ENCODE results near the gene APOL3. TPM values are rescaled to one million over a fixed set of nuclear protein-coding genes. Genes with fewer than 3 reads are reported as not detected.

The APOL3 gene
- polyA plus RNA-seq, 1 of the 3 experiments (the other 2 are of a cell fraction) = 1.1 TPM

DNA sequence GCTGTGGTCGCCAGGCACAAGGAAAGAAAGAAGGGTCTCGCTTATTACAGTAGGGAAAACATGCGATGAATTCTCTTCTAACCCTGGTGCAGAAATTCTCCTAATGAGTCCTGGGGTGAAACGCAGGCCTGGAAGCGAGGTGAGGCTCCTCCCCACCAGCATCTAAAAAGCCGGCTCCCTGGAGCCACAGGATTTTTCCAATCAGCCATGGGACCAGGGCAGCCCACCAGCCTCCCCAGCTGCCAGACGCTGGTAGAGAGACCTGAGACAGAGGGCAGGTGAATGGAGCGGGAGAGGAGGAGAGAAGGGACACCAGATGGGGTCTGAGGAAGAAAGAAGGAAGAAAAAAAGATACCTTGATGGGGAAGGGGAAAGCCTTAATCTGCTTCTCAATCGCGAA lies 28.6 kb downstream of the APOL3 start:
- no peaks in the 10 kb centered on the region for H3K4me1 ChIP-seq (ENCODE audit: control insufficient read depth in 1 of 2, insufficient read depth in 2 of 2, low read depth in 1 of 2, low read length in 1 of 2)
- H3K4me2 ChIP-seq = no peak overlapping the region
- H3F3A ChIP-seq (replicated peaks; ENCODE audit: insufficient read depth) = no peaks in the 10 kb centered on the region
- H3K27me3 ChIP-seq (ENCODE audit: insufficient read depth) = peaks cover 28% of the 10 kb centered on the region
- no peak overlapping the region for H2AFZ ChIP-seq (ENCODE audit: low read depth)
- H3K4me3 ChIP-seq (ENCODE audit: low read depth in 2 of 2, low read length in 1 of 2) = no peak overlapping the region
- H3K79me2 ChIP-seq (ENCODE audit: insufficient read depth) = no peaks in the 10 kb centered on the region
- H3K27ac ChIP-seq (ENCODE audit: low read depth in 2 of 2, low read length in 1 of 2) = no peak overlapping the region
- H3K36me3 ChIP-seq (replicated peaks in 1 of 2; ENCODE audit: control insufficient read depth in 1 of 2, insufficient read depth in 2 of 2, low read length in 1 of 2) = no peaks in the 10 kb centered on the region
- no peaks in the 10 kb centered on the region for H3K9me3 ChIP-seq
- no peaks in the 10 kb centered on the region for H3K9me2 ChIP-seq
- no peak overlapping the region for H3K9ac ChIP-seq
- 69% methylated on average over 10 of the region's 10 CpGs for WGBS (ENCODE audit: low lambda C conversion rate)
- TF ChIP-seq FOXJ3 (CRISPR knock-in tag; IDR thresholded peaks at IDR 0.05) (no peak), TEAD4 (IDR thresholded peaks at IDR 0.05; ENCODE audit: borderline replicate concordance, insufficient read depth) (no peak), RFX5 (IDR thresholded peaks at IDR 0.05; ENCODE audit: low read length) (no peak)
- H4K20me1 ChIP-seq (ENCODE audit: insufficient read depth) = no peaks in the 10 kb centered on the region
- no peak for DNase-seq
- ChIA-PET CTCF (interaction anchor here (1.2 to 1.9 kb wide), 3 partner anchors 7 to 201 kb away, joined by 4 to 9 read pairs (median 4); no protein-coding TSS in a partner anchor), POLR2A (no interaction called here)

DNA sequence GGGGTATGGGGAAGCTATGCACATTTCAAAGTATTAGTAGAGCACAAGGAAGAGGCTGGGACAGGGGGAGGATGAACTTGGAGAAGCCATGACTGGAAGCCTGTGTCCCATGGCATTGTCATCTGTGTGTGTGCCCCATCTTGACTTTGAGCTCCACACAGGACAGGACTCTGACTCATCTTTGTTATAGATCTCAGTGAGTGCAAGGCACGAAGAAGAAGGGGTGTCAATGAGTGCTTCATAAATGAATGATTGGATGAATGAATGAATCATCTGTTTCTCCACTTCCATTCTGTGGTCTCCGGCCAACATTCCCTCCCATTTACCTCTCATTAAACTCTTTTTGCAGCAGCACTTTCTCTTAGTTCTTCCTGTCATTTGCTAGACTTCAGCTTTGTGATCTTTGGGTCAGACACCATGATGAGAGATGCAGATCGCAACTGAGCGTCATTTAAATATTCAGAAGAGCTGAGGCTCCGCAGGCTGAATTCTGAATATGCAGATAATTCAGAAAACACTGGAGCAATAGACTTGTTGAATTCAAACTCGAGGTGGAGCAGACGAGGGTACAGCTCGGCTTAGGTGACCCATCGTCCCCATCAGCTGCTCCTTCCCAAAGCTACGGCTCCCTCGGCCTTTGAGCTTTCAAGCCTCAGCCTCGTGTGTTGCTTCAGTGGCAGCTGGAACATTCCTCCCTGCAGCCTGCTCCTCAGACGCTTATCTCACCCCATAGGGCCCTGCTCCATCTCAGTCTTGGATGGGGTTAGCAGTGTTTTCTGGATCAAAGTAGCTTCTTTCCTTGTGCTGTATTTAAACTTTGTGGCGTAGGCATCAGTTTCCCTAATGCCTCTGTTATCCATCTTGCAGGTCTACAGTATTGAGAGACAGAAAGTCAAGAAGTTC lies 30.8 kb downstream of the APOL3 start:
- H3K36me3 ChIP-seq (replicated peaks in 1 of 2; ENCODE audit: control insufficient read depth in 1 of 2, insufficient read depth in 2 of 2, low read length in 1 of 2) = no peaks in the 10 kb centered on the region
- no peak for TF ChIP-seq EP300 (IDR thresholded peaks at IDR 0.05; ENCODE audit: borderline replicate concordance in 1 of 2, low read depth in 1 of 2, low read length in 1 of 2)
- WGBS (ENCODE audit: low lambda C conversion rate) = 72% methylated on average over 11 of the region's 14 CpGs
- no peaks in the 10 kb centered on the region for H3K4me1 ChIP-seq (ENCODE audit: control insufficient read depth in 1 of 2, insufficient read depth in 2 of 2, low read depth in 1 of 2, low read length in 1 of 2)
- no peaks in the 10 kb centered on the region for H3K79me2 ChIP-seq (ENCODE audit: insufficient read depth)
- no peak overlapping the region for H3K27ac ChIP-seq (ENCODE audit: low read depth in 2 of 2, low read length in 1 of 2)
- H3K4me2 ChIP-seq = no peak overlapping the region
- ChIA-PET CTCF (interaction anchor here (0.7 to 1.8 kb wide), 3 partner anchors 64 to 503 kb away, joined by 3 to 5 read pairs (median 3); no protein-coding TSS in a partner anchor), POLR2A (no interaction called here)
- H3F3A ChIP-seq (replicated peaks; ENCODE audit: insufficient read depth) = no peaks in the 10 kb centered on the region
- no peak for DNase-seq
- H3K4me3 ChIP-seq (ENCODE audit: low read depth in 2 of 2, low read length in 1 of 2) = no peak overlapping the region
- no peaks in the 10 kb centered on the region for H3K9me3 ChIP-seq
- no peak overlapping the region for H2AFZ ChIP-seq (ENCODE audit: low read depth)
- no peaks in the 10 kb centered on the region for H3K9me2 ChIP-seq
- no peaks in the 10 kb centered on the region for H4K20me1 ChIP-seq (ENCODE audit: insufficient read depth)
- peaks cover 28% of the 10 kb centered on the region for H3K27me3 ChIP-seq (ENCODE audit: insufficient read depth)
- no peak overlapping the region for H3K9ac ChIP-seq

DNA sequence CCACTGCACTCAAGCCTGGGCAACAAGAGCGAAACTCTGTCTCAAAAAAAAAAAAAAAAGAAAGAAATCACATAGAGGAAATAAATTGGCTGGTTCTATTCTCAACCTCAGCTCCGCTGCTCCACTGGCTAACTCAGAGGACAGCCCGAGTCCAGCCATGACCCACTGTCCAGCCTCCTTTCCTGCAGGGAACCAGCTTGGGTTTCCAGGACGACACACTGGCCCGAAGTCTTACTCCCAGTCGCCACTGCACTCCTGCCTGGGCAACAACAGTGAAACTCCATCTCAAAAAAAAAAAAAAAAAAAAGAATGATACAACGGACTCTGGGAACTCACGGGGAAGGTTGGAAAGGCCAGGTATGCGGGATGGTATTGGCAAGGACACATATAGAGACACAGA lies 31.5 kb downstream of the APOL3 start:
- ChIA-PET POLR2A (no interaction called here), CTCF (interaction anchor here (1.8 kb wide), 1 partner anchor 63 kb away, joined by 5 read pairs; no protein-coding TSS in a partner anchor)
- no peak overlapping the region for H3K9ac ChIP-seq
- peaks cover 28% of the 10 kb centered on the region for H3K27me3 ChIP-seq (ENCODE audit: insufficient read depth)
- no peak overlapping the region for H3K4me2 ChIP-seq
- WGBS (ENCODE audit: low lambda C conversion rate) = 89% methylated on average over 9 of the region's 9 CpGs
- H2AFZ ChIP-seq (ENCODE audit: low read depth) = no peak overlapping the region
- H3K36me3 ChIP-seq (replicated peaks in 1 of 2; ENCODE audit: control insufficient read depth in 1 of 2, insufficient read depth in 2 of 2, low read length in 1 of 2) = no peaks in the 10 kb centered on the region
- H3K9me3 ChIP-seq = no peaks in the 10 kb centered on the region
- no peak overlapping the region for H3K4me3 ChIP-seq (ENCODE audit: low read depth in 2 of 2, low read length in 1 of 2)
- H3K79me2 ChIP-seq (ENCODE audit: insufficient read depth) = no peaks in the 10 kb centered on the region
- no peak overlapping the region for H3K27ac ChIP-seq (ENCODE audit: low read depth in 2 of 2, low read length in 1 of 2)
- DNase-seq = no peak
- H3K4me1 ChIP-seq (ENCODE audit: control insufficient read depth in 1 of 2, insufficient read depth in 2 of 2, low read depth in 1 of 2, low read length in 1 of 2) = no peaks in the 10 kb centered on the region
- H4K20me1 ChIP-seq (ENCODE audit: insufficient read depth) = no peaks in the 10 kb centered on the region
- H3F3A ChIP-seq (replicated peaks; ENCODE audit: insufficient read depth) = no peaks in the 10 kb centered on the region
- no peaks in the 10 kb centered on the region for H3K9me2 ChIP-seq
- TF ChIP-seq PBX3 (IDR thresholded peaks at IDR 0.05) (no peak), SIN3A (IDR thresholded peaks at IDR 0.05; ENCODE audit: borderline replicate concordance, low read depth, low read length) (no peak), EZH2phosphoT487 (IDR thresholded peaks at IDR 0.05; ENCODE audit: borderline replicate concordance, low read depth) (no peak), RAD21 (IDR thresholded peaks at IDR 0.05; ENCODE audit: low read length) (no peak), MEF2A (IDR thresholded peaks at IDR 0.05; ENCODE audit: borderline replicate concordance, low read depth) (no peak), FOSL2 (IDR thresholded peaks at IDR 0.05; ENCODE audit: borderline replicate concordance, low read depth) (no peak), TEAD4 (IDR thresholded peaks at IDR 0.05; ENCODE audit: borderline replicate concordance, insufficient read depth) (no peak), CTCF (IDR thresholded peaks at IDR 0.05) (no peak), RFX5 (IDR thresholded peaks at IDR 0.05; ENCODE audit: low read length) (no peak), SMC3 (IDR thresholded peaks at IDR 0.05; ENCODE audit: low read depth, low read length) (no peak), JUND (IDR thresholded peaks at IDR 0.05) (no peak), FOXM1 (IDR thresholded peaks at IDR 0.05; ENCODE audit: low read depth) (no peak), RXRA (IDR thresholded peaks at IDR 0.05; ENCODE audit: borderline replicate concordance, low read depth) (no peak), MXI1 (IDR thresholded peaks at IDR 0.05; ENCODE audit: low read depth, low read length) (no peak), GABPA (IDR thresholded peaks at IDR 0.05; ENCODE audit: low read depth) (no peak)
- TF ChIP-seq, protein P1, sequence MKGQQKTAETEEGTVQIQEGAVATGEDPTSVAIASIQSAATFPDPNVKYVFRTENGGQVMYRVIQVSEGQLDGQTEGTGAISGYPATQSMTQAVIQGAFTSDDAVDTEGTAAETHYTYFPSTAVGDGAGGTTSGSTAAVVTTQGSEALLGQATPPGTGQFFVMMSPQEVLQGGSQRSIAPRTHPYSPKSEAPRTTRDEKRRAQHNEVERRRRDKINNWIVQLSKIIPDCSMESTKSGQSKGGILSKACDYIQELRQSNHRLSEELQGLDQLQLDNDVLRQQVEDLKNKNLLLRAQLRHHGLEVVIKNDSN (IDR thresholded peaks at IDR 0.05; ENCODE audit: borderline replicate concordance, low read depth) = no peak

All from SK-N-SH (cell line).